ENCODE data around the gene ZDHHC11B.

Gene ZDHHC11B

GRCh38 chr5:673161-673830, 111.2 kb downstream of the ZDHHC11B start:
- DNase-seq (ENCODE audit: low spot score): no peak

GRCh38 chr5:672329-673160, 112.0 kb downstream of the ZDHHC11B start:
- DNase-seq (ENCODE audit: low spot score): peak; percentile 77

GRCh38 chr5:671459-672328, 112.8 kb downstream of the ZDHHC11B start:
- DNase-seq (ENCODE audit: low spot score): peak; percentile 70

- DNase-seq (ENCODE audit: low spot score): no peak
Observed at GRCh38 chr5:670396-671270, 113.9 kb downstream of the ZDHHC11B start.

GRCh38 chr5:669842-670395, 114.6 kb downstream of the ZDHHC11B start:
- no peak for DNase-seq (ENCODE audit: low spot score)

GRCh38 chr5:669111-669841, 115.3 kb downstream of the ZDHHC11B start:
- no peak for DNase-seq (ENCODE audit: low spot score)

GRCh38 chr5:668283-668995, 116.1 kb downstream of the ZDHHC11B start:
- DNase-seq (ENCODE audit: low spot score): no peak

- no peak for DNase-seq (ENCODE audit: low spot score)
Observed at GRCh38 chr5:666816-667498, 117.6 kb downstream of the ZDHHC11B start.

GRCh38 chr5:665956-666711, 118.4 kb downstream of the ZDHHC11B start:
- no peak for DNase-seq (ENCODE audit: low spot score)

- DNase-seq (ENCODE audit: low spot score): no peak
Observed at GRCh38 chr5:665541-665955, 119.0 kb downstream of the ZDHHC11B start.

- DNase-seq (ENCODE audit: low spot score): no peak
Observed at GRCh38 chr5:664994-665360, 119.6 kb downstream of the ZDHHC11B start.

- no peak for DNase-seq (ENCODE audit: low spot score)
Observed at GRCh38 chr5:664343-664993, 120.1 kb downstream of the ZDHHC11B start.

GRCh38 chr5:663436-664342, 120.8 kb downstream of the ZDHHC11B start:
- peak; percentile 26 for DNase-seq (ENCODE audit: low spot score)

- no peak for DNase-seq (ENCODE audit: low spot score)
Observed at GRCh38 chr5:662751-663435, 121.6 kb downstream of the ZDHHC11B start.

- no peak for DNase-seq (ENCODE audit: low spot score)
Observed at GRCh38 chr5:661891-662750, 122.4 kb downstream of the ZDHHC11B start.
